MM.1S (cell line): ENCODE measurements around the gene MNX1.

Experiments
- DNase-seq: peaks from one replicate; pipeline ENCODE4 v3.0.0-alpha.2; 2015
- H2AFZ ChIP-seq: fragments of 300-600 bp; sonication (generic); 2 replicates; pipeline ENCODE4 v1.6.0; 2016; ENCODE audit warnings: antibody characterized with exemption, low read length
- H3F3A ChIP-seq: fragments of 300-600 bp; sonication (generic); 2 replicates; pipeline ENCODE4 v1.6.1; 2016; ENCODE audit warnings: mild to moderate bottlenecking, antibody characterized with exemption, low read length, moderate library complexity, mixed read lengths; ENCODE audit not compliant: insufficient read depth
- H3K27ac ChIP-seq: fragments of 300-600 bp; sonication (generic); 2 replicates; pipeline ENCODE4 v1.5.1; 2016; ENCODE audit warnings: mild to moderate bottlenecking, low read length
- H3K27me3 ChIP-seq: fragments of 300-600 bp; sonication (generic); replicated peaks from 2 replicates; pipeline ENCODE4 v1.6.0; 2016; ENCODE audit warnings: low read length; ENCODE audit not compliant: insufficient read depth
- H3K36me3 ChIP-seq: fragments of 300-600 bp; sonication (generic); replicated peaks from 2 replicates; pipeline ENCODE4 v1.6.1; 2016; ENCODE audit warnings: mild to moderate bottlenecking, low read length, mixed read lengths; ENCODE audit not compliant: insufficient read depth
- H3K4me1 ChIP-seq: fragments of 300-600 bp; sonication (generic); 2 replicates; pipeline ENCODE4 v1.6.1; 2016; ENCODE audit warnings: low read length, mixed read lengths
- H3K4me2 ChIP-seq: fragments of 300-600 bp; sonication (generic); 2 replicates; pipeline ENCODE4 v1.6.0; 2016; ENCODE audit warnings: low read depth, low read length
- H3K4me3 ChIP-seq: fragments of 300-600 bp; sonication (generic); 2 replicates; pipeline ENCODE4 v1.5.1; 2016; ENCODE audit warnings: low read length, mixed read lengths
- H3K79me2 ChIP-seq: fragments of 300-600 bp; sonication (generic); 2 replicates; pipeline ENCODE4 v1.6.1; 2016; ENCODE audit warnings: mixed run types, low read length, mixed read lengths
- H3K9ac ChIP-seq: fragments of 300-600 bp; sonication (generic); 2 replicates; pipeline ENCODE4 v1.6.1; 2016; ENCODE audit warnings: low read length, mixed read lengths
- H3K9me2 ChIP-seq: fragments of 300-600 bp; sonication (generic); replicated peaks from 2 replicates; pipeline ENCODE4 v1.6.1; 2016; ENCODE audit warnings: mild to moderate bottlenecking, low read length, mixed read lengths; ENCODE audit not compliant: insufficient read depth
- H3K9me3 ChIP-seq: fragments of 300-600 bp; sonication (generic); replicated peaks from 2 replicates; pipeline ENCODE4 v1.6.1; 2016; ENCODE audit warnings: mild to moderate bottlenecking, low read length, mixed read lengths; ENCODE audit not compliant: insufficient read depth
- H4K20me1 ChIP-seq: fragments of 300-600 bp; sonication (generic); 2 replicates; pipeline ENCODE4 v1.6.1; 2016; ENCODE audit warnings: mild to moderate bottlenecking, low read length, moderate library complexity, mixed read lengths; ENCODE audit not compliant: insufficient read depth
- EZH2 ChIP-seq: fragments of 300-600 bp; sonication (generic); optimal IDR thresholded peaks from 2 replicates; pipeline ENCODE3; 2017; ENCODE audit warnings: low read depth, mild to moderate bottlenecking, antibody characterized with exemption, low read length, mixed read lengths
- EZH2phosphoT487 ChIP-seq: fragments of 300-600 bp; sonication (generic); IDR thresholded peaks from 2 replicates; pipeline ENCODE4 v1.6.1; 2018; ENCODE audit warnings: antibody characterized with exemption, low read length
- TF ChIP-seq, protein P1 (sequence below): fragments of 300-600 bp; sonication (generic); IDR thresholded peaks from 2 replicates; pipeline ENCODE4 v1.5.1; 2016; ENCODE audit warnings: antibody characterized with exemption, low read length, mixed read lengths

Gene MNX1

DNA sequence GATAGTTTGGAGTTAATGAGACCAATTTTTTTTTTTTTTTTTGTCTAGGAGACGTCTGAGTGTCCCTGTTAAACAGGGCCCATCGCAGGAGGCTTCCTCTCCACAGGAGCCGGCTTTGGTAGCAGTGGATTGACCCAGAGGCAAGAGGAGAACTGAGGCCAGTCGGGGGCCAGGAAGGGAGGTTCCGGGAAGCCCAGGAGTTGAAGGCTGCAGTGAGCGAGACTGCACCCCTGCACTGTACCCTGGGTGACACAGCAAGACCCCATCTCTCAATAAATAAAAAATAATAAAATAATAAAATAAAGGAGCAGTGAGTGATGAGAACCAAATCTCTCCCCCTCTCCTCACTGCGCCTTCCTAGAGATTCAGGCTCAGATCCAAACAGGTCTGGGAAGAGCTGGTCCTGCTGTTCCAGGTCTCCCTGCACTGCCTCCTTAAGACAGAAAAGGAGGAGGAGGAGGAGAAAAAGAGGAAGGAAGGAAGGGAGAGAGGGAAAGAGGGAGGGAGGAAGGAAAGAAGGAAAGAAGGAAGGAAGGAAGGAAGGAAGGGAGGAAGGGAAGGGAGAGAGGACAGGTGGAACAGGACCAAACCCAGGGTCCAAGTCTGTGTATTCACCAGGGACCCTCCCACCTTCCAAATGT is 3.5 kb downstream of the MNX1 start:
- Histone ChIP-seq H3K9me3 (no peaks in the 10 kb centered on the region), H3K9ac (no peak overlapping the region)

GRCh38 chr7:157006205-157006747 is 4.2 kb downstream of the MNX1 start:
- H3K27me3 ChIP-seq, result peaks cover 25% of the 10 kb centered on the region
- no peak overlapping the region for H3K4me3 ChIP-seq
- no peak overlapping the region for H3K27ac ChIP-seq
- no peak overlapping the region for H3K4me2 ChIP-seq
- no peaks in the 10 kb centered on the region for H4K20me1 ChIP-seq
- no peaks in the 10 kb centered on the region for H3F3A ChIP-seq
- peaks cover 10% of the 10 kb centered on the region for H3K4me1 ChIP-seq
- peaks cover 17% of the 10 kb centered on the region for H3K79me2 ChIP-seq
- no peak overlapping the region for H2AFZ ChIP-seq
- DNase-seq, result no peak
- no peaks in the 10 kb centered on the region for H3K9me2 ChIP-seq
- TF ChIP-seq EZH2 (no peak), EZH2phosphoT487 (no peak)
- TF ChIP-seq, protein P1, sequence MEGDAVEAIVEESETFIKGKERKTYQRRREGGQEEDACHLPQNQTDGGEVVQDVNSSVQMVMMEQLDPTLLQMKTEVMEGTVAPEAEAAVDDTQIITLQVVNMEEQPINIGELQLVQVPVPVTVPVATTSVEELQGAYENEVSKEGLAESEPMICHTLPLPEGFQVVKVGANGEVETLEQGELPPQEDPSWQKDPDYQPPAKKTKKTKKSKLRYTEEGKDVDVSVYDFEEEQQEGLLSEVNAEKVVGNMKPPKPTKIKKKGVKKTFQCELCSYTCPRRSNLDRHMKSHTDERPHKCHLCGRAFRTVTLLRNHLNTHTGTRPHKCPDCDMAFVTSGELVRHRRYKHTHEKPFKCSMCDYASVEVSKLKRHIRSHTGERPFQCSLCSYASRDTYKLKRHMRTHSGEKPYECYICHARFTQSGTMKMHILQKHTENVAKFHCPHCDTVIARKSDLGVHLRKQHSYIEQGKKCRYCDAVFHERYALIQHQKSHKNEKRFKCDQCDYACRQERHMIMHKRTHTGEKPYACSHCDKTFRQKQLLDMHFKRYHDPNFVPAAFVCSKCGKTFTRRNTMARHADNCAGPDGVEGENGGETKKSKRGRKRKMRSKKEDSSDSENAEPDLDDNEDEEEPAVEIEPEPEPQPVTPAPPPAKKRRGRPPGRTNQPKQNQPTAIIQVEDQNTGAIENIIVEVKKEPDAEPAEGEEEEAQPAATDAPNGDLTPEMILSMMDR, result no peak
- H3K9ac ChIP-seq, result no peak overlapping the region
- no peaks in the 10 kb centered on the region for H3K36me3 ChIP-seq
- no peaks in the 10 kb centered on the region for H3K9me3 ChIP-seq

More for the DNA sequence above, 3.5 kb downstream of the MNX1 start:
- Histone ChIP-seq H4K20me1 (no peaks in the 10 kb centered on the region), H3F3A (0 out of 2 replicates have a peak, but pooled peaks cover 5% of the 10 kb centered on the region), H3K4me3 (no peak overlapping the region), H2AFZ (no peak overlapping the region), H3K4me1 (peaks cover 17% of the 10 kb centered on the region), H3K9me2 (no peaks in the 10 kb centered on the region), H3K27ac (no peak overlapping the region), H3K27me3 (peaks cover 20% of the 10 kb centered on the region), H3K36me3 (no peaks in the 10 kb centered on the region), H3K79me2 (peaks cover 20% of the 10 kb centered on the region), H3K4me2 (no peak overlapping the region)
- TF ChIP-seq EZH2, result no peak
- TF ChIP-seq EZH2phosphoT487, result no peak
- TF ChIP-seq, protein P1, result no peak
- no peak for DNase-seq

GRCh38 chr7:157005456-157006204 is 4.8 kb downstream of the MNX1 start:
- Histone ChIP-seq H3K27me3 (peaks cover 32% of the 10 kb centered on the region), H2AFZ (no peak overlapping the region), H3K27ac (no peak overlapping the region), H3K36me3 (no peaks in the 10 kb centered on the region), H3K9me2 (no peaks in the 10 kb centered on the region), H3F3A (no peaks in the 10 kb centered on the region), H3K4me2 (no peak overlapping the region), H3K4me3 (no peak overlapping the region), H3K9me3 (no peaks in the 10 kb centered on the region), H3K9ac (no peak overlapping the region), H3K4me1 (0 out of 2 replicates have a peak, but pooled peaks cover 6% of the 10 kb centered on the region), H3K79me2 (peaks cover 12% of the 10 kb centered on the region), H4K20me1 (no peaks in the 10 kb centered on the region)
- no peak for TF ChIP-seq EZH2
- TF ChIP-seq, protein P1, result no peak
- TF ChIP-seq EZH2phosphoT487, result no peak
- no peak for DNase-seq
